ENCODE measurements around the gene NMNAT2. TPM values are rescaled to one million over a fixed set of nuclear protein-coding genes. Genes with fewer than 3 reads are reported as not detected.
"Not testable (repeated sequence)": the region's sequence is repeated elsewhere in the genome, so short reads cannot be mapped to it uniquely, and the experiment has no call there.

Gene NMNAT2
- total RNA-seq, 1 experiment from 2014 or later, result 4.7 TPM

DNA sequence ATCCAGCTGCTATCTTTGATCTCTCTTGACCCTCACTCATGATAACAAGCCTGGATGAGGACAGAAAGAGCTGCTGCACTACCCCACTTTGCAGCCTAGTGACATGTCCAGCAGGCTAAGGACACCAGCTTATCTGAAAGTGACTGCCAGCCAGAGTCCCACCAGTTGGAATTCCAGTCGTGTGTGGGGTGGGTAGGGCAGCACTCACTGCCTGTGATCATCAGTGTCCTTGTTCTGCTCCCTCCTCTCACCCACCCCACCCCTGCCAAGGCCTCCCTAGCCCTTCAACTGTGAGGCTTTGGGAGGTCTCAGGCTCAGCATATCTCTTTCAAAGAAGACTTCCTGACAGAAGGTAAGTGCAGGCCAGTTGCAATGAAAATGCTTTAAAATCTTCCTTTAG lies 15.5 kb upstream of the NMNAT2 start:
- POLR2A ChIA-PET, result interaction anchor here (0.9 to 1.1 kb wide), 4 partner anchors 8 to 34 kb away, joined by 3 to 4 read pairs (median 4); no protein-coding TSS in a partner anchor
- H3K4me3 Mint-ChIP-seq (ENCODE audit: unreplicated experiment), result no peak overlapping the region

DNA sequence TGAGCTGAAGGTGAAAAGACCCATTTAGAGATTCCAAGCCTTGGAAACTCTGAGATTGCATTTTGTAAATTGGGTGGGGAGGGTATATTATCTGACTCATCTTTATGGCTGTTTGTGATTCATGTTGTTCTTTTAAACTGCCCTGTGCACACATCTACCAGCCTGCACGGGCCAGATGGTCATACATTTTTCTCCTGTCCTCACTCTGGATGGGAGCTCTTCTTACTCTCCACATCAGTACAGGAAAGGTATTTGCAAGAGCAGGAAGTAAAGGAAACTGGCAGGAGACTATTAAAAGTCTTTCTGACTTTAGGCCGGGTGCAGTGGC lies 14.3 kb upstream of the NMNAT2 start:
- TF ChIP-seq, protein P1, sequence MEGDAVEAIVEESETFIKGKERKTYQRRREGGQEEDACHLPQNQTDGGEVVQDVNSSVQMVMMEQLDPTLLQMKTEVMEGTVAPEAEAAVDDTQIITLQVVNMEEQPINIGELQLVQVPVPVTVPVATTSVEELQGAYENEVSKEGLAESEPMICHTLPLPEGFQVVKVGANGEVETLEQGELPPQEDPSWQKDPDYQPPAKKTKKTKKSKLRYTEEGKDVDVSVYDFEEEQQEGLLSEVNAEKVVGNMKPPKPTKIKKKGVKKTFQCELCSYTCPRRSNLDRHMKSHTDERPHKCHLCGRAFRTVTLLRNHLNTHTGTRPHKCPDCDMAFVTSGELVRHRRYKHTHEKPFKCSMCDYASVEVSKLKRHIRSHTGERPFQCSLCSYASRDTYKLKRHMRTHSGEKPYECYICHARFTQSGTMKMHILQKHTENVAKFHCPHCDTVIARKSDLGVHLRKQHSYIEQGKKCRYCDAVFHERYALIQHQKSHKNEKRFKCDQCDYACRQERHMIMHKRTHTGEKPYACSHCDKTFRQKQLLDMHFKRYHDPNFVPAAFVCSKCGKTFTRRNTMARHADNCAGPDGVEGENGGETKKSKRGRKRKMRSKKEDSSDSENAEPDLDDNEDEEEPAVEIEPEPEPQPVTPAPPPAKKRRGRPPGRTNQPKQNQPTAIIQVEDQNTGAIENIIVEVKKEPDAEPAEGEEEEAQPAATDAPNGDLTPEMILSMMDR (IDR thresholded peaks at IDR 0.05; ENCODE audit: unreplicated experiment), result no peak
- H3K27me3 Mint-ChIP-seq (ENCODE audit: insufficient read depth, unreplicated experiment), result no peaks in the 10 kb centered on the region
- H3K27ac Mint-ChIP-seq (ENCODE audit: low read depth, unreplicated experiment), result peak overlapping the region; percentile 41
- H3K9me3 Mint-ChIP-seq (ENCODE audit: unreplicated experiment), result no peaks in the 10 kb centered on the region
- CTCF ChIA-PET, result interaction anchor here (1.0 to 1.3 kb wide), 3 partner anchors 8 to 114 kb away, joined by 4 read pairs; no protein-coding TSS in a partner anchor
- H3K4me1 Mint-ChIP-seq (ENCODE audit: insufficient read depth, unreplicated experiment), result peaks cover 17% of the 10 kb centered on the region
- H3K4me3 Mint-ChIP-seq (ENCODE audit: unreplicated experiment), result no peak overlapping the region
- H3K36me3 Mint-ChIP-seq (ENCODE audit: insufficient read depth, unreplicated experiment), result no peaks in the 10 kb centered on the region
- BruUV-seq (replicated peaks), result no TSS peak
- intact Hi-C loops (cut with micrococcal nuclease), result no loop called here
- peak; percentile 44 for DNase-seq (ENCODE audit: unreplicated experiment)
- POLR2A ChIA-PET, result interaction anchor here (1.0 to 1.4 kb wide), 5 partner anchors 9 to 30 kb away, joined by 3 to 4 read pairs (median 4); no protein-coding TSS in a partner anchor

More for the DNA sequence above, 15.5 kb upstream of the NMNAT2 start:
- BruUV-seq (replicated peaks), result no TSS peak
- Mint-ChIP-seq H3K36me3 (ENCODE audit: insufficient read depth, unreplicated experiment) (no peaks in the 10 kb centered on the region), H3K9me3 (ENCODE audit: unreplicated experiment) (no peaks in the 10 kb centered on the region), H3K4me1 (ENCODE audit: insufficient read depth, unreplicated experiment) (peaks cover 17% of the 10 kb centered on the region), H3K27ac (ENCODE audit: low read depth, unreplicated experiment) (no peak overlapping the region), H3K27me3 (ENCODE audit: insufficient read depth, unreplicated experiment) (no peaks in the 10 kb centered on the region)
- CTCF ChIA-PET, result interaction anchor here (0.7 kb wide), 1 partner anchor 115 kb away, joined by 3 read pairs; no protein-coding TSS in a partner anchor
- intact Hi-C loops (cut with micrococcal nuclease), result no loop called here
- TF ChIP-seq, protein P1 (IDR thresholded peaks at IDR 0.05; ENCODE audit: unreplicated experiment), result no peak
- no peak for DNase-seq (ENCODE audit: unreplicated experiment)

DNA sequence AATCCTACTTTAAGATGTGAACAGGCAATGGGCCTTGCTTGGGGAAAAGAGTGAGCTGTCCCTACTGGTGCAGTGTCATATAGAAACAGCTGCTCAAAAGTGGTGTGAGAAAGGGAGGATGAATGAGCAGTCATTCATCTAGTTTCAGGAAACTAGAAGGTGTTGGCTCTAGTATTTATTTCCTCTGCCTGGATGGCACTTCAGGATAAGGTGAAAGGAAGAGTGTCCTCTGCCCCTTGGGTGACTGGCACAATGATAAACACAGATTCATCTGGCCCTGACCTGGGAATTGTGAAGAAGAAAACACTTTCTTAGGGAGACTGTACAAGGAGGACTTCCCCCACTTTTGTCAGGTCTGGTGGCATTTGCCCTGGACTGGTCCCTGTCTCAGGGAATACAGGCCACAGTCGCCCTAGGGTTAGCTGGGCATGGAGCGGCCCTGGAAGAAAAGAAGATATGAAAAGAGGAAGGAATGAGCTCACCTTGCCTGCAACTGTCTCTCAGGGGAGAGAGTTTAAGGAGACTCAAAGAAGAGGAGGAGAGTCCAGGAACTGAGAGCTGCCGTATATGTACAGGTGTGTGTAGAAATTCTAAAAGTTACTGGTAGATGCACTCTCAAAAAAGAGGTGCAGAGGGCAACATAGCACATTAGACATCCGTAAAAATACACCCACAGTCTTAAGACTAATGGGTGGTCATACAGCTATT lies 13.8 kb upstream of the NMNAT2 start:
- no peaks in the 10 kb centered on the region for H3K9me3 Mint-ChIP-seq (ENCODE audit: unreplicated experiment)
- BruUV-seq (replicated peaks), result no TSS peak
- H3K4me3 Mint-ChIP-seq (ENCODE audit: unreplicated experiment), result no peak overlapping the region
- ChIA-PET POLR2A (interaction anchor here (1.0 to 1.4 kb wide), 4 partner anchors 10 to 31 kb away, joined by 3 to 4 read pairs (median 3); no protein-coding TSS in a partner anchor), CTCF (interaction anchor here (1.0 to 1.3 kb wide), 3 partner anchors 9 to 113 kb away, joined by 4 read pairs; no protein-coding TSS in a partner anchor)
- H3K4me1 Mint-ChIP-seq (ENCODE audit: insufficient read depth, unreplicated experiment), result peaks cover 17% of the 10 kb centered on the region
- H3K27ac Mint-ChIP-seq (ENCODE audit: low read depth, unreplicated experiment), result peak overlapping the region; percentile 41
- DNase-seq (ENCODE audit: unreplicated experiment), result no peak
- TF ChIP-seq, protein P1 (IDR thresholded peaks at IDR 0.05; ENCODE audit: unreplicated experiment), result no peak
- no peaks in the 10 kb centered on the region for H3K27me3 Mint-ChIP-seq (ENCODE audit: insufficient read depth, unreplicated experiment)
- intact Hi-C loops (cut with micrococcal nuclease), result no loop called here
- H3K36me3 Mint-ChIP-seq (ENCODE audit: insufficient read depth, unreplicated experiment), result no peaks in the 10 kb centered on the region

DNA sequence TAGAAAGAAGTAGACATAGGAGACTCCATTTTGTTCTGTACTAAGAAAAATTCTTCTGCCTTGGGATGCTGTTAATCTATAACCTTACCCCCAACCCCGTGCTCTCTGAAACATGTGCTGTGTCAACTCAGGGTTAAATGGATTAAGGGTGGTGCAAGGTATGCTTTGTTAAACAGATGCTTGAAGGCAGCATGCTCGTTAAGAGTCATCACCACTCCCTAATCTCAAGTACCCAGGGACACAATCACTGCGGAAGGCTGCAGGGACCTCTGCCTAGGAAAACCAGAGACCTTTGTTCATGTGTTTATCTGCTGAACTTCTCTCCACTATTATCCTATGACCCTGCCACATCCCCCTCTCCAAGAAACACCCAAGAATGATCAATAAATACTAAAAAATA lies 9.4 kb upstream of the NMNAT2 start:
- H3K27me3 Mint-ChIP-seq (ENCODE audit: insufficient read depth, unreplicated experiment); intact Hi-C loops (cut with micrococcal nuclease); H3K4me3 Mint-ChIP-seq (ENCODE audit: unreplicated experiment); DNase-seq (ENCODE audit: unreplicated experiment); BruUV-seq (replicated peaks); H3K4me1 Mint-ChIP-seq (ENCODE audit: insufficient read depth, unreplicated experiment); CTCF ChIA-PET; H3K9me3 Mint-ChIP-seq (ENCODE audit: unreplicated experiment); H3K27ac Mint-ChIP-seq (ENCODE audit: low read depth, unreplicated experiment); POLR2A ChIA-PET; H3K36me3 Mint-ChIP-seq (ENCODE audit: insufficient read depth, unreplicated experiment): not testable (repeated sequence)

Data from MCF 10A (cell line).